H1 (cell line): Measurements from ENCODE around the gene TNIP3.

Experiments
- CEBPB ChIP-seq: IDR thresholded peaks from 2 replicates; pipeline ENCODE4 v1.6.1; 2012; ENCODE audit warnings: low read depth, low read length
- CREB1 ChIP-seq: IDR thresholded peaks from 2 replicates; pipeline ENCODE4 v1.6.1; 2012; ENCODE audit warnings: inconsistent platforms
- EP300 ChIP-seq, 2 experiments: IDR thresholded peaks; 1 replicate in 1 of 2; 2 replicates in 1 of 2; pipeline ENCODE4 v1.6.1; 2011 to 2012; ENCODE audit warnings: low read depth in 2 of 2, low read length in 2 of 2, mild to moderate bottlenecking in 2 of 2, borderline replicate concordance in 1 of 2, inconsistent platforms in 1 of 2, moderate library complexity in 1 of 2
- MAFK ChIP-seq: IDR thresholded peaks from 2 replicates; pipeline ENCODE4 v1.6.1; 2012; ENCODE audit warnings: low read depth, mild to moderate bottlenecking, improper control_type of control experiment, low read length
- POLR2A ChIP-seq, 2 experiments: IDR thresholded peaks; 1 replicate in 1 of 2; 2 replicates in 1 of 2; pipeline ENCODE4 v1.6.1; 2011; ENCODE audit warnings: low read depth in 2 of 2, low read length in 2 of 2, mild to moderate bottlenecking in 2 of 2; ENCODE audit errors: control extremely low read depth in 1 of 2
- POLR2AphosphoS5 ChIP-seq: IDR thresholded peaks from 2 replicates; pipeline ENCODE4 v1.6.1; 2011; ENCODE audit warnings: low read depth, low read length
- RAD21 ChIP-seq, 2 experiments: IDR thresholded peaks in 1 of 2; conservative IDR thresholded peaks in 1 of 2; 2 replicates each; pipeline ENCODE4 v1.6.1; 2011; ENCODE audit warnings: low read depth in 2 of 2, low read length in 2 of 2, improper control_type of control experiment in 1 of 2, inconsistent platforms in 1 of 2, mild to moderate bottlenecking in 1 of 2, moderate library complexity in 1 of 2
- SP1 ChIP-seq: IDR thresholded peaks from 2 replicates; pipeline ENCODE4 v1.6.1; 2011; ENCODE audit warnings: low read depth, low read length
- TAF1 ChIP-seq: IDR thresholded peaks from 2 replicates; pipeline ENCODE4 v1.6.1; 2011; ENCODE audit warnings: mild to moderate bottlenecking, low read depth, low read length
- TF ChIP-seq, protein P1 (sequence below), 3 experiments: IDR thresholded peaks; 1 replicate in 2 of 3; 2 replicates in 1 of 3; pipeline versions ENCODE4 v1.5.1 to v1.6.1; 2011; ENCODE audit warnings: low read length in 3 of 3, mild to moderate bottlenecking in 3 of 3, inconsistent platforms in 2 of 3, low read depth in 1 of 3, moderate library complexity in 1 of 3; ENCODE audit not compliant: insufficient read depth in 1 of 3; ENCODE audit errors: control extremely low read depth in 1 of 3
- TF ChIP-seq, protein P2 (sequence below): IDR thresholded peaks from 2 replicates; pipeline ENCODE4 v1.6.1; 2011; ENCODE audit warnings: low read length, improper control_type of control experiment

DNA sequence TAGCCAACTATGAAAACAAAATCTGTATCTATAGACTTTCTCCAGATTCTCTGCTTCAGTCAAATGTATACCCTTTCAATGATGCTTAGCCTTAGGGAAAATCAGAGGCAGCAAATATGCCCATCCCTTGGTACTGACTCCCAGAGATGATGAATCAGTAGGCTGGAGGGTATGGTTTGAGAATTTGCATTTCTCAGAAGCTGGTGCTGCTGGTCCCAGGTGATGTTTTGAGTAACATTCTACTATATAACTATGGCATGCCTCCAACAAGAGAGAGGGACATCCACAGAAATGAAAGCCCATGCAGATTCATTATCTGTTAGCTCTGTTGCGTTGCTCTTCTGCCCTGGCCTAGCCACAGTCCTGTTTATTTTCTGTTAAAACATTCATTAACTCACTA lies 13.6 kb downstream of the TNIP3 start:
- TF ChIP-seq MAFK (no peak), CEBPB (no peak), CREB1 (no peak), SP1 (no peak), POLR2A (IDR thresholded peaks at IDR 0.05; ENCODE audit: control extremely low read depth in 1 of 2, low read depth in 2 of 2, low read length in 2 of 2) (no peak), TAF1 (no peak), RAD21 (IDR thresholded peaks at IDR 0.05 in 1 of 2, conservative IDR thresholded peaks at IDR 0.05 in 1 of 2; ENCODE audit: low read depth in 2 of 2, low read length in 2 of 2) (no peak), EP300 (IDR thresholded peaks at IDR 0.05; ENCODE audit: borderline replicate concordance in 1 of 2, low read depth in 2 of 2, low read length in 2 of 2) (no peak), POLR2AphosphoS5 (no peak)
- TF ChIP-seq, protein P1, sequence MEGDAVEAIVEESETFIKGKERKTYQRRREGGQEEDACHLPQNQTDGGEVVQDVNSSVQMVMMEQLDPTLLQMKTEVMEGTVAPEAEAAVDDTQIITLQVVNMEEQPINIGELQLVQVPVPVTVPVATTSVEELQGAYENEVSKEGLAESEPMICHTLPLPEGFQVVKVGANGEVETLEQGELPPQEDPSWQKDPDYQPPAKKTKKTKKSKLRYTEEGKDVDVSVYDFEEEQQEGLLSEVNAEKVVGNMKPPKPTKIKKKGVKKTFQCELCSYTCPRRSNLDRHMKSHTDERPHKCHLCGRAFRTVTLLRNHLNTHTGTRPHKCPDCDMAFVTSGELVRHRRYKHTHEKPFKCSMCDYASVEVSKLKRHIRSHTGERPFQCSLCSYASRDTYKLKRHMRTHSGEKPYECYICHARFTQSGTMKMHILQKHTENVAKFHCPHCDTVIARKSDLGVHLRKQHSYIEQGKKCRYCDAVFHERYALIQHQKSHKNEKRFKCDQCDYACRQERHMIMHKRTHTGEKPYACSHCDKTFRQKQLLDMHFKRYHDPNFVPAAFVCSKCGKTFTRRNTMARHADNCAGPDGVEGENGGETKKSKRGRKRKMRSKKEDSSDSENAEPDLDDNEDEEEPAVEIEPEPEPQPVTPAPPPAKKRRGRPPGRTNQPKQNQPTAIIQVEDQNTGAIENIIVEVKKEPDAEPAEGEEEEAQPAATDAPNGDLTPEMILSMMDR (IDR thresholded peaks at IDR 0.05; ENCODE audit: control extremely low read depth in 1 of 3, insufficient read depth in 1 of 3, low read depth in 1 of 3, low read length in 3 of 3), result no peak
- TF ChIP-seq, protein P2, sequence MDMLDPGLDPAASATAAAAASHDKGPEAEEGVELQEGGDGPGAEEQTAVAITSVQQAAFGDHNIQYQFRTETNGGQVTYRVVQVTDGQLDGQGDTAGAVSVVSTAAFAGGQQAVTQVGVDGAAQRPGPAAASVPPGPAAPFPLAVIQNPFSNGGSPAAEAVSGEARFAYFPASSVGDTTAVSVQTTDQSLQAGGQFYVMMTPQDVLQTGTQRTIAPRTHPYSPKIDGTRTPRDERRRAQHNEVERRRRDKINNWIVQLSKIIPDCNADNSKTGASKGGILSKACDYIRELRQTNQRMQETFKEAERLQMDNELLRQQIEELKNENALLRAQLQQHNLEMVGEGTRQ, result no peak
